ENCODE measurements around the gene CCDC68. TPM values are rescaled to one million over a fixed set of nuclear protein-coding genes. Genes with fewer than 3 reads are reported as not detected.

The CCDC68 gene
- total RNA-seq, 6 experiments from 2014 or later = 0.05 to 0.40 (median 0.14) TPM

DNA sequence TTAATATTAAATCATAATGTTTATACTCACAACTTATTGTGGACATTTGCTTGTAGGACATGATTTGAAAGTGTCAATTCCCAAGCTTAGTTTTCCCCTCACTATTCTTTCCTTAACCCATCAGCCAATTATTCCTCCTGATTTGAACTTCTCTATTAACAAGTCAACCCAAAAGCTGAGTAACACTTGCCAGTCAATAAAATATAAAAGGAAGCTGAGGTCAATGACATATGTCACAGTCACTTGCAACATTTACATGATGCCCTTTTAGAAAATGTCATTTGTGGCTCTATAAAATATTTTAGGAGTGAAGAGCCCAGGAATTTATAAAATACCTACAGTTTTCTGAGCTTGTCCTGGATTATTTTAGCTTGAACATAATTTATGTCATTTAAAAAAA is 7.2 kb downstream of the CCDC68 start:
- TF ChIP-seq, protein P1, sequence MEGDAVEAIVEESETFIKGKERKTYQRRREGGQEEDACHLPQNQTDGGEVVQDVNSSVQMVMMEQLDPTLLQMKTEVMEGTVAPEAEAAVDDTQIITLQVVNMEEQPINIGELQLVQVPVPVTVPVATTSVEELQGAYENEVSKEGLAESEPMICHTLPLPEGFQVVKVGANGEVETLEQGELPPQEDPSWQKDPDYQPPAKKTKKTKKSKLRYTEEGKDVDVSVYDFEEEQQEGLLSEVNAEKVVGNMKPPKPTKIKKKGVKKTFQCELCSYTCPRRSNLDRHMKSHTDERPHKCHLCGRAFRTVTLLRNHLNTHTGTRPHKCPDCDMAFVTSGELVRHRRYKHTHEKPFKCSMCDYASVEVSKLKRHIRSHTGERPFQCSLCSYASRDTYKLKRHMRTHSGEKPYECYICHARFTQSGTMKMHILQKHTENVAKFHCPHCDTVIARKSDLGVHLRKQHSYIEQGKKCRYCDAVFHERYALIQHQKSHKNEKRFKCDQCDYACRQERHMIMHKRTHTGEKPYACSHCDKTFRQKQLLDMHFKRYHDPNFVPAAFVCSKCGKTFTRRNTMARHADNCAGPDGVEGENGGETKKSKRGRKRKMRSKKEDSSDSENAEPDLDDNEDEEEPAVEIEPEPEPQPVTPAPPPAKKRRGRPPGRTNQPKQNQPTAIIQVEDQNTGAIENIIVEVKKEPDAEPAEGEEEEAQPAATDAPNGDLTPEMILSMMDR (IDR thresholded peaks at IDR 0.05) = no peak
- no peaks in the 10 kb centered on the region for H3K36me3 Mint-ChIP-seq (ENCODE audit: low read depth)

DNA sequence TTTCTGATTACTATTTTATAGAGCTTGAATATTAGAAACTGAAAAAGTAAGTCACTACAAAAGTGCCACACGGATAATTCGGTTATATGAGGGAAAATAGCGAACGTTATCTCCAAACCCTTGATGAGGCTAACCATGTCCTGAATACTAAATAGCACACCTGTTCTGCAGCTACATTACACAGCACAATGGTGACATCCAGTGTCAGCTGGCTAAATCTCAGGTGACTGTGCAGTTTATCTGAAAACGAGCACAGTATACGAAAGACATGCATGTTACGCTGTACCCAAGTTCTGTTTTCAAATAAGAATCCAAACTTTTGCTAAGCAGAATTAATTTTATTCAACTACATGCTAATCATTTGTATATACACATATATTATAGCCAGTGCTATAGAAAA is 9.0 kb downstream of the CCDC68 start:
- H3K36me3 Mint-ChIP-seq (ENCODE audit: low read depth) = no peaks in the 10 kb centered on the region
- TF ChIP-seq, protein P1 (IDR thresholded peaks at IDR 0.05) = no peak
- H3K4me1 Mint-ChIP-seq (ENCODE audit: low read depth) = no peaks in the 10 kb centered on the region; the same call in 1 of the 2 replicates
- no peak overlapping the region for H3K4me3 Mint-ChIP-seq
- DNase-seq = no peak
- no peak overlapping the region for H3K27ac Mint-ChIP-seq
- H3K9me3 Mint-ChIP-seq = no peaks in the 10 kb centered on the region
- peaks cover 3% of the 10 kb centered on the region for H3K27me3 Mint-ChIP-seq (ENCODE audit: insufficient read depth)

More for the DNA sequence above, 7.2 kb downstream of the CCDC68 start:
- Mint-ChIP-seq H3K27ac (no peak overlapping the region), H3K4me1 (ENCODE audit: low read depth) (no peaks in the 10 kb centered on the region), H3K4me3 (no peak overlapping the region), H3K9me3 (no peaks in the 10 kb centered on the region), H3K27me3 (ENCODE audit: insufficient read depth) (peaks cover 9% of the 10 kb centered on the region)
- DNase-seq = no peak

DNA sequence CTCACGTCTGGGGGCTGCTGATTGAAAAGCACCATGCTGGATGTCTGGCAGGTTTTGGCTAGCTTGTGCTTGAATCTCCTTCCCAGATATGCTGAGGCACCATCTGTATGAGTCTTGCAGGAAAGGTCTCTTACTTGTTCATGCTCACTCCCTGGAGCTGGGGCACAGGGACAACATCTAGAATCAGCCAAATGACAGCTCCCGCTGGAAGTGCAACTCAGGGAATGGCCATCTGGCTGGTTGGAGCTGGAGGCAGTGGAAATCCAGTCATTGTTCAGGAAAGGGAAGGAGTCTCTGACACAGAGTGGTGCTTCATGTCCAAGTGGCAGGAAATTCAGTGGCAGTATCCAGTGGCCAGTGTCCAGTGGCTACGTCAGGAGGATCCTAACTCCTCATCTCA is 9.7 kb downstream of the CCDC68 start:
- H3K27me3 Mint-ChIP-seq (ENCODE audit: insufficient read depth) = peaks cover 2% of the 10 kb centered on the region
- H3K4me1 Mint-ChIP-seq (ENCODE audit: low read depth) = no peaks in the 10 kb centered on the region; the same call in 1 of the 2 replicates
- no peak overlapping the region for H3K27ac Mint-ChIP-seq
- no peaks in the 10 kb centered on the region for H3K36me3 Mint-ChIP-seq (ENCODE audit: low read depth)
- TF ChIP-seq, protein P1 (IDR thresholded peaks at IDR 0.05) = no peak
- H3K4me3 Mint-ChIP-seq = no peak overlapping the region
- DNase-seq = no peak
- no peaks in the 10 kb centered on the region for H3K9me3 Mint-ChIP-seq

DNA sequence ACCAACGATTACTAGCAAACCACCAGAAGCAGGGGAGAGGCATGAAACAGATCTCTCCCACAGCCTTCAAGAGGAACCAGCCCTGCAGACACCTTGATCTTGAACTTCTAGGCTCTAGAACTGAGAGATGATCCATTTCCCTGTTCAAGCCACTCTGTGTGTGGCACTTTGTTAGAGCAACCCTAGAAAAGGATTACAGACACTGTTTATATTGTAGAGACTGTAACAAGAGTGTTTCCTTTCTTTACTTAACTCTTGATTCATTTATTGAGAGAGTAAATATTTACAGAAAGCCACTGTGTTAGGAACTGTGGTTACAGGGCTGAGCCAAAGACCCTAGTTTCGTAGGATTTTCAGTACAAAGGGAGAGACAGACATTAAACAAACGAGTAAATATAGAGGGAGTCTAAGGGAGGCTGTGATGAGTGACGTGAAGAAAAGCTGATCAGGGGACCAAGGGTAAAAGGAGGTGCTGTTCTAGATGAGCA is 10.9 kb downstream of the CCDC68 start:
- peaks cover 2% of the 10 kb centered on the region; the same call in 1 of the 2 replicates for H3K27me3 Mint-ChIP-seq (ENCODE audit: insufficient read depth)
- TF ChIP-seq, protein P1 (IDR thresholded peaks at IDR 0.05) = no peak
- no peak for DNase-seq
- H3K4me3 Mint-ChIP-seq = no peak overlapping the region
- no peaks in the 10 kb centered on the region for H3K9me3 Mint-ChIP-seq
- no peaks in the 10 kb centered on the region for H3K36me3 Mint-ChIP-seq (ENCODE audit: low read depth)
- H3K4me1 Mint-ChIP-seq (ENCODE audit: low read depth) = no peaks in the 10 kb centered on the region; the same call in 1 of the 2 replicates
- H3K27ac Mint-ChIP-seq = no peak overlapping the region

DNA sequence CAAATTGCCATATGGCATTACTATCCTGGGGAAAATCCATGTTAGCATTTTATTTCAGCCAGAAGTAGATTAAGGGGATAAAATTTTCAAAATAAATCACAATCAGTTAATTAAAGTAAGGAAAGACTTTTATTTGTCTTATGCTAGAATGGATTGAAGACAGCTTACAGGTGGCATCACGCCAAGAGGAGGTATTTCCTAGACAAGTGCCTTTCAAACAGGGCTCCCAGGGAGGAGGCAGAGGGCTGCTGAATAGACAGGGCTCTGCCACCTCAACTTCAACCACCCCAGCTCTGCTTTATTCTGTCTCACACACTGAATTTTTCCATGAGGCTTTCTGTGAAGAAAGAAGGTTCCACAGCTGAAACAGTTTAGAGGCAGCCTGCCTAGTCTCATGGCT is 12.2 kb downstream of the CCDC68 start:
- no peaks in the 10 kb centered on the region; the same call in 1 of the 2 replicates for H3K4me1 Mint-ChIP-seq (ENCODE audit: low read depth)
- no peaks in the 10 kb centered on the region for H3K9me3 Mint-ChIP-seq
- TF ChIP-seq, protein P1 (IDR thresholded peaks at IDR 0.05) = no peak
- DNase-seq = no peak
- no peaks in the 10 kb centered on the region for H3K36me3 Mint-ChIP-seq (ENCODE audit: low read depth)
- no peak overlapping the region for H3K4me3 Mint-ChIP-seq
- H3K27me3 Mint-ChIP-seq (ENCODE audit: insufficient read depth) = peaks cover 2% of the 10 kb centered on the region; the same call in 1 of the 2 replicates
- H3K27ac Mint-ChIP-seq = no peak overlapping the region
